ENCODE measurements around the gene DNAJC16.
"Not testable (repeated sequence)": the region's sequence is repeated elsewhere in the genome, so short reads cannot be mapped to it uniquely, and the experiment has no call there.

DNAJC16 gene

DNA sequence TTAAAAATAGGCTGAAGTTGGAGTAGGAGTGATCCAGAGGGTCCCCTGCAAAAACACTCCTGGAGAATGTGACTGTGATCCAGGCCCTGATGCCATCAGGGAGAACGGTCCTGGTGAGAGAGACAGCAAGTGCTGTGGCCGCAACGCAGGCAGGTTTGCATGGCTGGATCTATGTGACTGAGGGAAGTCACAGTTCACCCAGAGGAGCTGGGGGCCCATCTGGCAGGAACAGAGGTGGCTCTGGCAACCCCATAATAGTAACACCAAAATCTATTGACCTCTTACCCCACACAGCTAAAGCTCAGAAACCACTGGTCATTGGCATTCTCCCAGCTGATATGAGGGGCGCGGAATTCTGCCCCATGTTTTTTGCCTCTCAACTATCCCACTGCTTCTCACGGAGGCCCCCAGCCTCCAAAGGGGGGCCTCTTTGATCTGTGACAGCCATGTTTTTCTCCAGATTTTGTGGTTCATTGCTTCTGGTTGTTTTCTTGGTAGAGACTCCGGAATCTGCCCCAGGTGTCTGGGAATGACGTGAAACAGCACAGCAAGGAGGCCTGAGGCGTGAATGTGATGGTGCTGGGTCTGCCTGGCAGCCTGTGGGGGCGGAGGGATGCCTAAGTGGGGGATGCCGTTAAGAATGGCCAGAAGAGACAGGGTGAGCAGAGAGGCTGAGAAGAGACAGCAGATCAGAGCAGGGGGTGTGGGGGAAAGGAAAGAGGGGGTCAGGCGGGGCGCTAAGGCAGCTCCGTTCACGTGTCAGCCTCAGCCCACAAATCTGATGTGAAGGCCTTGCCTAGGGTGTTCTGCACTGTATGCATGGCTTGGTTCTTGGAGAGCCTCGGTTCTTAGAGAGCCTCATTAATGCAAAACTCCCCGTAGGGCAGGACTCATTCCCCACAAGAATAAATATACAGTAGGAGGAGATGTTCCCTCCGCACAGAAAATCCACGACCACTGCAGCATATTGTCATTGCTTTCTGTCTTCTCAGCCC lies 26.2 kb upstream of the DNAJC16 start:
- Mint-ChIP-seq H3K27me3 (no peaks in the 10 kb centered on the region), H3K4me3 (no peak overlapping the region), H3K36me3 (peaks cover 14% of the 10 kb centered on the region), H3K4me1 (no peaks in the 10 kb centered on the region), H3K27ac (no peak overlapping the region), H3K9me3 (no peaks in the 10 kb centered on the region)

DNA sequence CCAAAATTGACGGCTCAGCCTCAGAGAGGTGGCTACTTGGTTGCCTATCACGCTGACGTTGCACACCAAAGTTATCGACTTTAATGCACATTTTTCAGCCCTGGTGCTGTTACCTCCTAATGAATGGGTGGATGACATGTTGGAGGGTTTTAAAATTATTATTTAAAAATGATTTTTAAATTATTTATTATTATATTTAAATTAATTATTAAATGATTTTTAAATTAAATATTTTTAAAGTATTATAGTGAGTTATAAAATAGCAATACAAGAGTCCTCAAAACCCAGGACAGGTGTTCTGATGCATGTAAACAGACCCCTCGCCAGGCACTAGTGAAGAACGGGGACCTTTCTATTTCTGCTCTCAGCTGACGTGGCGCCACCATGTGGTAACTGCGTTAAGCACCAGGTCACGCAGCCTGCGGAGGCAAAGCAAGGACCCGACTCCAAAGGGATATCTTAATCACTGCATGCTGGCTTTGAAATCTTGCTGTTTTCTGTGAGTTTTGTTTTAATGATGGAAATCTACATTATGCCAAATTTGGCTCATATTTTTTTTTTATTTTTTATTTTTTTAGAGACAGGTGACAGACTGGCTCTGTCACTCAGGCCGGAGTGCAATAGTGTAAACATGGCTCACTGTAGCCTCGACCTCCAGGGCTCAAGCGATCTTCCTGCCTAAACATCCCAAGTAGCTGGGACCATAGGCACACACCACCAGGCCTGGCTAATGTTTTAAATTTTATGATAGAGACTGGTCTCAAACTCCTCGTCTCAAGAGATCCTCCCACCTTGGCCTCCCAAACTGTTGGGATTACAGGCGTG lies 25.2 kb upstream of the DNAJC16 start:
- Mint-ChIP-seq H3K36me3 (peaks cover 7% of the 10 kb centered on the region), H3K4me3 (no peak overlapping the region), H3K4me1 (no peaks in the 10 kb centered on the region), H3K9me3 (no peaks in the 10 kb centered on the region), H3K27ac (no peak overlapping the region), H3K27me3 (no peaks in the 10 kb centered on the region)

DNA sequence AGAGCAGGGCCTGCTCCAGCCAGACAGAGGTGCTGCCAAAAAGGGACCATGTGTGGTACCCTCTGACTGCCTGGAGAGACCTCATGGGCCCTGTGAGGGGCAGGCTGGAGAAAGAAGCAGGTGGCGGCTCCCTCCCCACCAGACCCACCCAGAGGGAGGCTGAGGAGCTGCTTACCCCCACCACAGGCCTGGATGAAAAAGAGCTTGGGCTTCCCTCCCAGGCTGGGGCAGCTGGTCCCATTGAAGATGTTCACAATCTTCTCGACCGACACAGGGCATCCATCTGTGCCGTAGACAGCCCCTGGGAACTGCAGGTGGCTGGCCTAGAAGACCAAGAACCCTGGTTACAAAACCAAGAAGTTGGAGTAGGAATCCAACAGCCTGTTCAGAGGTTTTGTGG lies 22.2 kb upstream of the DNAJC16 start:
- no peak overlapping the region for H3K4me3 Mint-ChIP-seq

DNA sequence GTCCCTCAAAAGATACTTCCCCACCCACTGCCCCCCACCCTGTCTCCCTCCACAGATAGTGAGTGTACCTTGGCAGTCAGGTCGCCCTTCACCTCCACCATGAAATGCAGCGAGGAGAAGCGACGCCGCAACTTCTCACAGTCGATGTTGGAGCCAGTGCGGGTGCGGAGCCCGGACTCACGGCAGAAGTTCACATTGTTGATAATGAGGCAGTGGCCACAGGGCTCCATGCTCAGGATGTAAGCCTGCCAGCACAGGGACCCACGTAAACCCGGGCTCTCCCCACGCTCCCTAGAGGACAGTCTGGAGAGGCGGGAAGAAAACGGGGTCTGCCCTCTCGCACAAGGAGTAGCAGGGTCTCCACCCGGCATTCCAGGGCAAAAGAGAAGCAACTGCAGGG lies 19.8 kb upstream of the DNAJC16 start:
- H3K27me3 Mint-ChIP-seq: no peaks in the 10 kb centered on the region
- no peak overlapping the region for H3K27ac Mint-ChIP-seq
- H3K36me3 Mint-ChIP-seq: peaks cover 10% of the 10 kb centered on the region
- H3K9me3 Mint-ChIP-seq: no peaks in the 10 kb centered on the region
- no peak overlapping the region for H3K4me3 Mint-ChIP-seq
- H3K4me1 Mint-ChIP-seq: no peaks in the 10 kb centered on the region

More for the DNA sequence above, 22.2 kb upstream of the DNAJC16 start:
- H3K36me3 Mint-ChIP-seq: peaks cover 4% of the 10 kb centered on the region
- H3K27ac Mint-ChIP-seq: no peak overlapping the region
- H3K27me3 Mint-ChIP-seq: no peaks in the 10 kb centered on the region
- no peaks in the 10 kb centered on the region for H3K9me3 Mint-ChIP-seq
- no peaks in the 10 kb centered on the region for H3K4me1 Mint-ChIP-seq

DNA sequence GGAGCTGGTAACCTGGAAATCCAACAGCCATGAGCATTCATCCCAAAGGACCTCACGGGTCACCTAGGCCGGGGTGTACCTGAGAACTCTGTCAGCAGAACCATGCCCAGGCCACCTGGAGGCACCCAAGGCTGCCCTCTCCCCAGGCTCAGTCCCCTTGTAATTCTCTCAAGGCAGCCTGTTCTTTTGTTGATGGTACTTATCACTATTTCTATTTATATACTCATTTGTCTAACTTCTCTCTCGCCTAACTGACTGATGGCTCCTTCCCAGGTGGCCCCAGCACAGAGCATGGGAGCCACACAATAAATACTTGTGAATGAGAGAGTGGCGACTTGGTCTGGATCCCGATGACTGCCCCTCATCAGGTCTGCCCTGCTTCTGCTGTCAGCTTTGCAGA lies 19.4 kb upstream of the DNAJC16 start:
- Mint-ChIP-seq H3K4me1 (no peaks in the 10 kb centered on the region), H3K27ac (no peak overlapping the region), H3K9me3 (no peaks in the 10 kb centered on the region), H3K27me3 (no peaks in the 10 kb centered on the region), H3K36me3 (peaks cover 10% of the 10 kb centered on the region), H3K4me3 (no peak overlapping the region)

DNA sequence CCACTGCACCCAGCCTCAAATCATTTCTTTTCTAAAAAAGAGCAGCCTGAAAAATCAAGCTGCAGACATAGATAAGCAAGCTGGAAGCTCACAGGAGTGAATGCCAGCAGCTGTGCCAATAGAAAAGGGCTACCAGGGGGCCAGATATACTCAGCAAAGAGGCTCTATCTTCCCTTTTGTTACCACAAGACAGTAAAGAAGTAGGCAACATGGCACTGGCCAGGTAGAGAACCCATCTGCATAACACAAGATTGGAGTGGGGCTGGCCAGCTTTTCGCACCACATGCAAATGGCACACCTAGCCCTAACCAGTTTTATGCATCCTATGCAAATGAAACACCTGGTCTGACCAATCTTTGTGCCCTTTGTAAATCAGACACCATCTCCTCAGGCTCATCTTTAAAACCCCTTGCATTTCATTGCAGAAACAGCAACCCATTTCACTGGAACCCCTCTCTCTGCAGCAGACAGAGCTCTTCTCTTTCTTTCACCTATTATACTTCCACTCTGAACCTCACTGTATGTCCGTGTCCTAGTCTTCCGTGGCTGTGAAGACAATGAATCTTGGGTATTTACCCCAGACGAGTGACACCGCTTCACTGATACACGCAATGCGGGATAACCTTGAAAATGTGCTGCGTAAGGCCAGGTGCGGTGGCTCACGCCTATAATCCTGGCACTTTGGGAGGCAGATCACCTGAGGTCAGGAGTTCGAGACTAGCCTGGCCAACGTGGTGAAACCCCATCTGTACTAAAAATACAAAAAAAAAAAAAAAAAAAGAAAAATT lies 17.8 kb upstream of the DNAJC16 start:
- H3K27ac Mint-ChIP-seq: no peak overlapping the region
- H3K27me3 Mint-ChIP-seq: no peaks in the 10 kb centered on the region
- H3K4me3 Mint-ChIP-seq: no peak overlapping the region
- no peaks in the 10 kb centered on the region for H3K4me1 Mint-ChIP-seq
- H3K9me3 Mint-ChIP-seq: no peaks in the 10 kb centered on the region
- peaks cover 11% of the 10 kb centered on the region for H3K36me3 Mint-ChIP-seq

DNA sequence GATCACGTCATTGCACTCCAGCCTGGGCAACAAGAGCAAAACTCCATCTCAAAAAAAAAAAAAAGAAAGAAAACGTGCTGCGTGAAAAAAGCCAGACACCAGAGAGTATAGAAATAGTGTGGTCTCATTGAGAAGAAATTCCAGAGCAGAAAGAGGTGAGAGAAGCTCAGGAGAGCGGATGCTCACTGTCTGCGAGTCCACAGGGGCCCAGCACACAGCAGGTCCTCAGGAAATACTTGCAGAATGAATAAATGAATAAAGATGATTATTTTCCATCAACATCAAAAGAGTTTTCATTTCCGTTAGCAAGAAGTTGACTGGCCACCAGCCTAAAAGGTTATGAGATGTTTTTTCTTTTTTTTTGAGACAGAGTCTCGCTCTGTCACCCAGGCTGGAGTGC lies 17.1 kb upstream of the DNAJC16 start:
- no peaks in the 10 kb centered on the region for H3K9me3 Mint-ChIP-seq
- H3K27me3 Mint-ChIP-seq: no peaks in the 10 kb centered on the region
- peaks cover 11% of the 10 kb centered on the region for H3K36me3 Mint-ChIP-seq
- H3K4me3 Mint-ChIP-seq: no peak overlapping the region
- peaks cover 3% of the 10 kb centered on the region for H3K4me1 Mint-ChIP-seq
- no peak overlapping the region for H3K27ac Mint-ChIP-seq

DNA sequence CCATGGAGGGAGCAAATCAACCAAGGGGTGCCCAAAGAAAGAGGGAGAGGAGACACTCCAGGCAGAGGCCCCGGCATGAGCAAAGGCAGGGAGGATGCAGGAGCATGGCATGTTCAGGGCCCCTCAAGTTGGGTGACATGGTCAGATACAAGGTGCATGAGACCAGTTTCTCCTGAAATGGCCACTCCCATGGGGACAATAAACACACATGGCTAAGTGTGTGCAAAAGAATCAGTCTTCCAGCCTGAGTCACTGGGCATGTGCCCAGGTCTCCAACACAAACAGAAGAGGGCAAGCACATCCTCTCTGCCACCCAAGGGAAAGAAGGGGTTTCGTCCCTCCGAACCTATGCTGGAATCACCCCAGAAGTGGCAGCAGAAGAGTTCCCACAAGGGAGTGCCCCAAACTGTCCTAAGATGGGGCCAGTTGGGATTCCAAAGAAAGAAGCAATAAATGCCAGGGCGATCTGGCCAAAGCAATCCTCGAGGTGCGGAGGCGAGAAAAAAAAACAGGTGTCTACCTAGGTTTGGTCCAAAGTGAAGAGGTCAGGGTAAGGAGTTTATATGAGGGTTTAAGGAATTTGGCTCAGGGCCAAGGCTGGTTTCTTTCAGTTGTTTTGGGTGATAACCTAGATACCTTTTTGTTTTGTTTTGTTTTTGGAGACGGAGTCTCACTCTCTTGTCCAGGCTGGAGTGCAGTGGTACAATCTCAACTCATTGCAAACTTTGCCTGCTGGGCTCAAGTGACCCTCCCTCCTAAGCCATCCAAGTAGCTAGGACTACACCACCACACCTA lies 15.8 kb upstream of the DNAJC16 start:
- no peaks in the 10 kb centered on the region for H3K27me3 Mint-ChIP-seq
- H3K9me3 Mint-ChIP-seq: no peaks in the 10 kb centered on the region
- no peak overlapping the region for H3K27ac Mint-ChIP-seq
- H3K36me3 Mint-ChIP-seq: peaks cover 11% of the 10 kb centered on the region
- H3K4me1 Mint-ChIP-seq: peaks cover 11% of the 10 kb centered on the region
- no peak overlapping the region for H3K4me3 Mint-ChIP-seq

DNA sequence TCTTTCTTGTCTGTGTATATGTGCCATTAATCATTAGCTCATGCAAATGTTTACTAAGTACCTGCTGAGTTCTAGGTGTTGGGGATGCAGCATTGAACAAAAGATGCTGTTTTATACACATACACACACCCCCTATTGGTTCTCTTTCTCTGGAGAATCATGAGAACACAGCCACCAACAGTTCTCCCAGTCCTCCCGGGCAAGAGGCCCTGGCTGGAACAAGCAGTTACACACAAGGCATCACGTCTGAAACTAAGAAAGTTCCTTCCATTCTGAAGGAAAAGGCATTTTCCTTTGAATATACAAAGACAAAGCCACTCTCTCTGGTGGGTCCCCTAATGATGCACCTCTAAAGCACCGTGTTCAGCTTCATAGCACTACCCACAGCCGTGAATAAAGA lies 13.5 kb upstream of the DNAJC16 start:
- Mint-ChIP-seq H3K9me3 (no peaks in the 10 kb centered on the region), H3K27ac (no peak overlapping the region), H3K27me3 (no peaks in the 10 kb centered on the region), H3K4me1 (peaks cover 11% of the 10 kb centered on the region), H3K36me3 (peaks cover 14% of the 10 kb centered on the region), H3K4me3 (no peak overlapping the region)

DNA sequence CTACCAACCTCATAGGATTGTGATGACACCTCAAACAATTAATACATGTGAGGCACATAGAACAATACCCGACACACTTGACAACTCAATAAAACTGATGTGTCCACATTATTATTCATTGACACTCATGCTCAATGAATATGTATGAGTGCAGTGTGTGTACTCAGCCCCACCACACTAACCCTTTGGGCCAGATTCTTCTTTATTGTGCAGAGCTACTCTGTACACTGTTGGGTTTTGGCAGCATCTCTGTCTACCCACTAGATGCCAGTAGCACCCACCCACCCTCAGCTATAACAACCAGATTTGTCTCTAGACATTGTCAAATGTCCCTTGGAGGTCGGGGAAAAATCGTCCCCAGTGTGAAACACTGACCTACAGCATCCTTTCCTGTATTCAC lies 12.7 kb upstream of the DNAJC16 start:
- Mint-ChIP-seq H3K4me3 (no peak overlapping the region), H3K9me3 (no peaks in the 10 kb centered on the region), H3K27me3 (no peaks in the 10 kb centered on the region), H3K4me1 (peaks cover 11% of the 10 kb centered on the region), H3K27ac (no peak overlapping the region), H3K36me3 (peaks cover 14% of the 10 kb centered on the region)

DNA sequence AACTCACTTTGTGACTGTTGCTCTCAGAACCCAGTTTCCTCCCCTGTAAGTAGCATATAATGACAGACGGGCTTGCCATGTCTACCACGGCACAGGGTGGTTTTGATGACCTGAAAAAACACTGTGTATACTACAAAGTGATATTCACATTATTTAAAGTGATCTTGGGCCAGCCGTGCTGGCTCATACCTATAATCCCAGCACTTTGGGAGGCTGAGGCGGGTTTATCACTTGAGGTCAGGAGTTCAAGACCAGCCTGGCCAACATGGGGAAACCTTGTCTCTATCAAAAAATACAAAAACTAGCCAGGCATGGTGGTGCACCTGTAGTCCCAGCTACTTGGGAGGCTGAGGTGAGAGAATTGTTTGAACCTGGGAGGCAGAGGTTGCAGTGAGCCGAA lies 12.1 kb upstream of the DNAJC16 start:
- H3K4me1 Mint-ChIP-seq: peaks cover 11% of the 10 kb centered on the region
- not testable (repeated sequence) for H3K27me3 Mint-ChIP-seq, H3K27ac Mint-ChIP-seq, H3K9me3 Mint-ChIP-seq, H3K4me3 Mint-ChIP-seq
- H3K36me3 Mint-ChIP-seq: peaks cover 14% of the 10 kb centered on the region

DNA sequence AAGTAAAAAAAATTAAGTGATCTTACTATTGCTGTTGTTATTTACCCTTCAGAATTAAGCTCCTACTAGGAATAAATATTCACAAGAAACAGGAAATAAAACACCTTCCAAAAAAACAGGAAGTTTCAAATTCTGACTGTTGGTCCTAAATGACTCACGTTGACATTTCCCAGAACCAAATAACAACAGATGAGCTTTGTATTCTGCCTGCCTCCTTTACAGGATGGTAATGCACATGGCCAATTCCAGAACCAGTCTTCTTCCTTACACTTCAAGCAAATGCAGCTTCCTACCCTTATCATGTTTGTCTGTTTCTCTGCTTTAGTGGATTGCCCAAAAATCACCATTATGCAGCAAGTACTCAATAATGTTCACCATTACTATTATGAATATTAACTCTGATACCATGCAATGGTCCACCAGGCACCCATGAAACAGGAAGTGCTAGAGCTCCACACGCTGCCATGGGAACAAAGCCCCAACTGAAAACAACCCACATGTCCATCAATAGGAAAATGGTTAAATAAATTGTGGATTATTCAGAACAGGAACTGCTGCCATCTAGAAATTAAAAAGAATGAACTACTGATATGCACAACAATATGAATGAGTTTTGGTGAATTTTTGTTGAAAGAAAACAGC lies 11.5 kb upstream of the DNAJC16 start:
- H3K36me3 Mint-ChIP-seq: peaks cover 14% of the 10 kb centered on the region
- no peak overlapping the region for H3K4me3 Mint-ChIP-seq
- H3K4me1 Mint-ChIP-seq: peaks cover 11% of the 10 kb centered on the region
- no peaks in the 10 kb centered on the region for H3K27me3 Mint-ChIP-seq
- H3K9me3 Mint-ChIP-seq: no peaks in the 10 kb centered on the region
- H3K27ac Mint-ChIP-seq: no peak overlapping the region

DNA sequence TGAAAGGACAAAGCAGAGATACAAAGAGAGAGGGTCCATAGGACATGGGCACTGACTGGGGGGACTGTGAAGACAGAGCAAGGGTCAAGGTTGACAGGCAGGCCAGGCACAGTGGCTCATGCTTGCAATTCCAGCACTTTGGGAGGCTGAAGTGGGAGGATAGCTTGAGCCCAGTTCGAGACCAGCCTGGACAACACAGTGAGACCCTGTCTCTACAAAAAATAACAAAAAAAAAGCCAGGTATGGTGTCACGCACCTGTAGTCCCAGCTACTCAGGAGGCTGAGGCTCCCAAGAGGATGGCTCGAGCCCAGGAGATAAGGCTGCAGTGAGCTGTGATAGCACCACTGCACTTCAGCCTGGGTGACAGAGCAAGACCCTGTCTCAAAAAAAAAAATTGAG lies 7.0 kb upstream of the DNAJC16 start:
- H3K36me3 Mint-ChIP-seq: peaks cover 5% of the 10 kb centered on the region
- H3K27ac Mint-ChIP-seq: no peak overlapping the region
- no peaks in the 10 kb centered on the region for H3K27me3 Mint-ChIP-seq
- no peak overlapping the region for H3K4me3 Mint-ChIP-seq
- no peaks in the 10 kb centered on the region for H3K9me3 Mint-ChIP-seq
- H3K4me1 Mint-ChIP-seq: peaks cover 29% of the 10 kb centered on the region

DNA sequence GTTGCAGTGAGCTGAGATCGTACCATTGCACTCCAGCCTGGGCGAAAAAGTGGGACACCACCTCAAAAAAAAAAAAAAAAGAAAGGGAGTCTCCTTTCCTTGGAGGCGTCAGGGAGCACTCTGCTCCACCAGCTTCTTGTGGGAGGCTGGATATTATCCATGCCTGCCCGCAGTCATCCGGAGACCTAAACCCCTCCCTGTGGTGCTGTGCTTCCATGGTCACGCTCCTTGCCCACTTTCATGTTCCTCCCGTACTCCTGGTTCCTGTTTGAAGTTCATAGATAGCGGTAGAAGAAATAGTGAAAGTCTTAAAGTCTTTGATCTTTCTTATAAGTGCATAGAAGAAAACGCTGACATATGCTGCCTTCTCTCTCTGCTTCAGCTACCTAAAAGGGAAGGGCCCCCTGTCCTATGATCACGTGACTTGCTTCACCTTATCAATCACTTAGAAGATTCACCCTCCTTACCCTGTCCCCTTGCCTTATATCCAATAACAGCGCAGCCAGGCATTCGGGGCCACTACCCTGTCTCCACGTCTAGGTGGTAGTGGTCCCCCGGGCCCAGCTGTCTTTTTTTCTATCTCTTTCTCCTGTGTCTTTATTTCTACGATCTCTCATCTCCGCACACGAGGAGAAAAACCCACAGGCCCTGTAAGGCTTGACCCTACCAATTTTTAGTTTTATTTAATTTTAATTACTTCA lies 5.3 kb upstream of the DNAJC16 start:
- H3K27ac Mint-ChIP-seq, H3K36me3 Mint-ChIP-seq, H3K9me3 Mint-ChIP-seq, H3K27me3 Mint-ChIP-seq: not testable (repeated sequence)
- Mint-ChIP-seq H3K4me3 (peak overlapping the region; percentile 15), H3K4me1 (peaks cover 37% of the 10 kb centered on the region)
